ENCODE data around the gene TPCN2. TPM values are rescaled to one million over a fixed set of nuclear protein-coding genes. Genes with fewer than 3 reads are reported as not detected.

The TPCN2 gene
- total and polyA plus RNA-seq, 2 of the 8 experiments (the other 6 are each of a cell fraction or from before 2014, with no cell fraction given) = 9.7 to 18.6 TPM

DNA sequence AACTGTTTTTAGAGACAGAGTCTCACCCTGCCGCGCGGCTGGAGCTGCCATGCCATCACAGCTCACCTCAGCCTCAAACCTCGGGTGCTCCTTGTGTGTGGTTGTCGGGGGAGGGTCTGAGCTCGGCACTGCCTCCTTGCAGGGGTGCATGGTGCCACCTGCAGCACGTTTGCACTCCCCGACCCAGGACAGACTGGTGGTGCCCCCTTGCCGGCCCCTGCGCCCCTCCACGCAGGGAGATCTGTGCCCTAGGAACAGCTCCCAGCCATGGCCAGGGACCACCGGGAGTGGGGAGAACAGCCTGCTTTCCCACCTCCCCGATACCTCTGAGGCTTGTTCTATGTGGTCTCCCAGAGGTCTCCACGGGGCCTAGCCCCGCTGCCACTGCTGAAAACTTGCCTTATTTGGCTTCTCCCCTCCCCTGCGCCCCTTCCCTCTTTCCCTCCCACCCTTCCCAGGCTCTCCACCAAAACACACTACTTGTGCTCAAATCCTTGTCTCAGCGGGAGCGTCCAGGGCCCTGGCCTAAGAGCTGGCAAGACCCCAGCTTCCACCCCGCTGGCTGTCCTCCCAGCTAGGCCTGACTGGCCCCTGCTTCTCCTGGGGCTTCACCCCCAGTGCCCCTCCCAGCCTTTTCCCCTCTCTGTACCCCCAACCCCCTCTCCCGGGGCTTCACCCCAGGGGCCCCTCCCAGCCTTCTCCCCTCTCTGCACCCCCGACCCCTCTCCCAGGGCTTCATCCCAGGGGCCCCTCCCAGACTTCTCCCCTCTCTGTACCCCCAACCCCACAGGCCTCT is 13.4 kb upstream of the TPCN2 start:
- 83% methylated on average over 15 of the region's 21 CpGs; no CpG with 5 or more reads in 1 of the 2 experiments for WGBS, 2 experiments (ENCODE audit: extremely low coverage in 1 of 2, insufficient coverage in 1 of 2, insufficient read length in 1 of 2, insufficient replicate concordance in 2 of 2, low coverage in 1 of 2, low lambda C conversion rate in 2 of 2, missing lambda C conversion rate in 1 of 2)
- DNase-seq (ENCODE audit: low read depth in 1 of 2, low spot score in 2 of 2) = peak in 1 of 2 experiments; percentile 56
- H3K27ac ChIP-seq (ENCODE audit: low read depth, low read length) = no peak overlapping the region
- TF ChIP-seq RFX5 (IDR thresholded peaks at IDR 0.05; ENCODE audit: borderline replicate concordance, low read depth, low read length) (no peak), SAP30 (IDR thresholded peaks at IDR 0.05; ENCODE audit: insufficient read depth, insufficient replicate concordance, low read length) (no peak), CTCF (IDR thresholded peaks at IDR 0.05; ENCODE audit: control extremely low read depth in 1 of 3, insufficient read depth in 1 of 3, low read depth in 1 of 3, low read length in 3 of 3) (peak in 1 of 3 experiments; percentile 15; a peak in 1 of 4 replicates), RAD21 (IDR thresholded peaks at IDR 0.05 in 1 of 2, conservative IDR thresholded peaks at IDR 0.05 in 1 of 2; ENCODE audit: low read depth in 2 of 2, low read length in 2 of 2) (peak in 1 of 2 experiments; percentile 27; a peak in 1 of 4 replicates), SP4 (IDR thresholded peaks at IDR 0.05; ENCODE audit: low read length) (no peak)
- TF ChIP-seq, protein P1, sequence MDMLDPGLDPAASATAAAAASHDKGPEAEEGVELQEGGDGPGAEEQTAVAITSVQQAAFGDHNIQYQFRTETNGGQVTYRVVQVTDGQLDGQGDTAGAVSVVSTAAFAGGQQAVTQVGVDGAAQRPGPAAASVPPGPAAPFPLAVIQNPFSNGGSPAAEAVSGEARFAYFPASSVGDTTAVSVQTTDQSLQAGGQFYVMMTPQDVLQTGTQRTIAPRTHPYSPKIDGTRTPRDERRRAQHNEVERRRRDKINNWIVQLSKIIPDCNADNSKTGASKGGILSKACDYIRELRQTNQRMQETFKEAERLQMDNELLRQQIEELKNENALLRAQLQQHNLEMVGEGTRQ (IDR thresholded peaks at IDR 0.05; ENCODE audit: low read length) = no peak

More for the DNA sequence above, 13.4 kb upstream of the TPCN2 start:
- CTCF ChIA-PET (ENCODE audit: partially characterized antibody) = interaction anchor here (1.0 to 4.2 kb wide), 9 partner anchors 9 to 237 kb away, joined by 3 to 25 read pairs (median 3); partner anchors contain the start of gene MRGPRF
- H2AFZ ChIP-seq (ENCODE audit: low read length) = peak overlapping the region; percentile 86; the same call in 1 of the 2 replicates
- no peak overlapping the region for H2AK5ac ChIP-seq (ENCODE audit: low read depth, low read length)
- H4K8ac ChIP-seq (ENCODE audit: extremely low read depth, insufficient read depth, low read length) = peak overlapping the region; percentile 19
- H3K9me3 ChIP-seq (ENCODE audit: insufficient read depth in 2 of 2, low read depth in 1 of 2, low read length in 1 of 2) = no peaks in the 10 kb centered on the region
- no peak overlapping the region; the same call in 1 of the 2 replicates for H3K18ac ChIP-seq (ENCODE audit: extremely low read depth, low read length)
- H3K4me2 ChIP-seq (ENCODE audit: insufficient read depth in 1 of 2, low read depth in 2 of 2, low read length in 2 of 2) = peak overlapping the region in 1 of 2 experiments; percentile 31; a peak in 2 of 4 replicates
- H3K56ac ChIP-seq (replicated peaks; ENCODE audit: insufficient read length, low read depth, low read length) = no peak overlapping the region
- H3K9ac ChIP-seq (replicated peaks in 1 of 4; ENCODE audit: extremely low read depth in 1 of 4, low read depth in 3 of 4, low read length in 3 of 4) = no peak overlapping the region
- POLR2A ChIA-PET (ENCODE audit: partially characterized antibody) = interaction anchor here (0.5 kb wide), 1 partner anchor 28 kb away, joined by 4 read pairs; no protein-coding TSS in a partner anchor
- no peaks in the 10 kb centered on the region for H3K79me1 ChIP-seq (ENCODE audit: low read depth, low read length)
- peak overlapping the region; percentile 61; the same call in 1 of the 2 replicates for H2BK20ac ChIP-seq (ENCODE audit: low read length)
- no peak overlapping the region; the same call in 1 of the 2 replicates for H2BK12ac ChIP-seq (ENCODE audit: low read depth, low read length)
- no peak overlapping the region for H3K14ac ChIP-seq (ENCODE audit: insufficient read length)
- no peak overlapping the region for H3K23ac ChIP-seq (ENCODE audit: insufficient read length)
- no peak overlapping the region for H3K4ac ChIP-seq (replicated peaks; ENCODE audit: insufficient read length, low read depth, low read length)
- H3K79me2 ChIP-seq (ENCODE audit: control insufficient read depth in 1 of 2, insufficient read depth in 2 of 2, low read length in 2 of 2) = no peaks in the 10 kb centered on the region
- H4K91ac ChIP-seq (replicated peaks; ENCODE audit: insufficient read length, low read length) = no peak overlapping the region
- H3K36me3 ChIP-seq (ENCODE audit: control insufficient read depth in 2 of 4, insufficient read depth in 4 of 4, low read length in 3 of 4) = no peaks in the 10 kb centered on the region
- no peak overlapping the region for H2BK120ac ChIP-seq (replicated peaks; ENCODE audit: low read depth, low read length)
- no peaks in the 10 kb centered on the region; a peak in 1 of 7 replicates for H3K27me3 ChIP-seq (replicated peaks in 1 of 4; ENCODE audit: control insufficient read depth in 3 of 4, extremely low read depth in 1 of 4, insufficient read depth in 3 of 4, low read length in 3 of 4)
- H4K5ac ChIP-seq (ENCODE audit: insufficient read length, low read depth, low read length) = no peak overlapping the region
- H2BK15ac ChIP-seq (ENCODE audit: low read length) = no peak overlapping the region; the same call in 1 of the 2 replicates
- H4K20me1 ChIP-seq (replicated peaks in 1 of 2; ENCODE audit: control insufficient read depth in 1 of 2, insufficient read depth in 2 of 2, low read length in 2 of 2) = no peaks in the 10 kb centered on the region
- FAIRE-seq = no peak
- no peak overlapping the region for H3K4me3 ChIP-seq (ENCODE audit: extremely low read depth in 1 of 4, insufficient read depth in 2 of 4, low read depth in 3 of 4, low read length in 4 of 4)
- 0 out of 2 replicates have a peak overlapping the region, but pooled peaks have one; percentile 36 for H2BK5ac ChIP-seq (ENCODE audit: low read depth, low read length)
- no peaks in the 10 kb centered on the region for H3K23me2 ChIP-seq (ENCODE audit: low read depth, low read length)
- peaks cover 0 to 9% (median 3%) of the 10 kb centered on the region in 4 experiments; a peak in 4 of 7 replicates for H3K4me1 ChIP-seq (replicated peaks in 1 of 4; ENCODE audit: control insufficient read depth in 3 of 4, insufficient read depth in 4 of 4, low read length in 3 of 4)
